EL (cell line): ENCODE measurements around the gene DNAJB6.

ENCODE experiments used
- DNase-seq: peaks from one replicate; pipeline ENCODE4 v3.0.0-alpha.2; 2016

Gene DNAJB6

DNA sequence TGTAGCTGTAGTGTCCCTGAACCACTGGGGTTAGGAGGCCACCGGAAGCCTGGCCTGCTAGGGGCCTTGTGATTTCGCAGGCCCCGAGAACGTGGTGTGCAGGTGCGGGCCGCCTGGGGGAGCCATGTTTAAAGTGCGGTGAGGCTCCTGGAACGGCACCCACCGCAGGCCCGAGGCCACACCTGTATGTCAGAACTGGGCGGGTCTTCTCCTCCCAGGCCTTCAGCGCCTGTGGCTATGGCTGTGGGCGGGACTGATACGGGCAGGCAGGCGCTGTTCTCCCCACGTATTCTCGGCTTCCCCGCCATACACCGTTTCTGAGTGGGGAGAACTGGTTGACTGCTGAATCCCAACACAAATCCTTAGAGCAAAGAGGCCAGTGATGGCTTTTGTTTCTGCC is 74.8 kb downstream of the DNAJB6 start:
- peak; percentile 76 for DNase-seq

DNA sequence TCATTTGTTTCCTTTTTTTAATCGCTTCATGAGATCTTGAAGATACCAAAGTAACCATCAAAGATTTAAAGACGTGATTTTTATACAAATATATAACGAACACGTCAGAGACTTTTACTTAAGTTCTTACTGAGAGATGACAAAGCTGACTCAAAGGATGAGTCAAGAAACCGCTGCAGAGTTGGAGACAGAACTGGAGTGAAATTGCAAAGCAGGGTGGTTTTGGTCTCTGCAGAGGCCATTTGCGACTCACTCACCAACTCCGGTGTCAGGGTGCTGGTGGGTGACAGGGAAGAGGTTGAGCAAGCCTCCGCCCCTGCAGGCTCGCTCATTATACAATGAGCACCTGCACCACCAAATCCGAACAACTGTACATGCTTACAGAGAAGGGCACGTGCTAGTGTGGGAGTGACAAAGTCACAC is 75.2 kb downstream of the DNAJB6 start:
- peak; percentile 90 for DNase-seq

DNA sequence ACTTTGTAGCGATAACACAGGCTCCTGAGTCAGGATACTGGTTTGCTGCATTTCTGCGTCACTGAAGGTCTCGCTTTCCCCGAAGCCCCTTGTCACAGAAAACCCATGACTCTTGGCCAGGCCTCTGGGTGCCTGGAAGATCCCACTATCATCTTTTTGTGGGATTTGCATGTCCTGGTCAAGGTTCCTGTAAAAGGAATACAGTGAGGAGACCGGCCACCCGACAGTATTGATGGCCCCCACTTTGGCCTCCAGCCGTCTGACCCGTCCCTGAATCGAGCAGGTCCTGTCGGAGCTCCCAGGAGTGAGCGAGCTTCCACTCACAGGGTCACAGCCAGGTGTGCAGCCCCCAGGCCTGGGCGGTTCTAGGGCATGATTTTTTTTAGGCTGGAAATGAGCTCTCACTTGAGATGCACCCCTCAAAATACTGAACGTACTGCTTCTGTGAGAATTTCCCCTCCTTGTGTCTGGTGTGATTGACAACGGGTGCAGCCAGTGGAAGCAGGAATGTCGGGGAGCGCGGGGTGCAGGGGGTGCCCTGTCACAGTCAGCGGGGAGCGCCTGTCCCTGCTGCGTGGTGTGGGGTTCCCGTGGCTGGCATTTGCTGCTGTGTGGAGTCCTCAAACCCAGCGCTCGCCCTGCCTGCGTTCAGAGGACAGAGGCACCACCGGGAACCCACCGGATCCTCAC is 75.8 kb downstream of the DNAJB6 start:
- no peak for DNase-seq

GRCh38 chr7:157413881-157414701 is 77.3 kb downstream of the DNAJB6 start:
- DNase-seq = no peak

DNA sequence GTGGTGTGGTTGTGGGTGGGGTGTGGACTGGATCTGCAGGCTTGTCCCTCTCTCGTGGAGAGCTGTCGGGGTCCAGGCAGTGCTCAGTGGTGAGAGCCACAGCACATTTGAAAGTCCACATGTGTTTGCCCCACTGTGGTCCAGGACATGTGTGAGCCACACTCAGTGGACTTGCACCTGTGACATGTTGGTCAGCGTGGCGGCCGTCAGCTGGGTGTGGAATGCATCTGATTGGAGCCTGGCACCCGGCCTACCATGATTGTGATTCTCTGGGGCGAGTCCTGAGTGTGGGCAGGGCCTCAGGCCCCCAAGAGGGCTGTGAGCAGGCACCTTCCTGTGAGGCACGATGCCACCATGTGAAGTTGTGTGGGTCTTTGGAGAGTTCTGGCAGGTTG is 77.9 kb downstream of the DNAJB6 start:
- no peak for DNase-seq

GRCh38 chr7:157415486-157415885 is 78.7 kb downstream of the DNAJB6 start:
- DNase-seq = no peak

DNA sequence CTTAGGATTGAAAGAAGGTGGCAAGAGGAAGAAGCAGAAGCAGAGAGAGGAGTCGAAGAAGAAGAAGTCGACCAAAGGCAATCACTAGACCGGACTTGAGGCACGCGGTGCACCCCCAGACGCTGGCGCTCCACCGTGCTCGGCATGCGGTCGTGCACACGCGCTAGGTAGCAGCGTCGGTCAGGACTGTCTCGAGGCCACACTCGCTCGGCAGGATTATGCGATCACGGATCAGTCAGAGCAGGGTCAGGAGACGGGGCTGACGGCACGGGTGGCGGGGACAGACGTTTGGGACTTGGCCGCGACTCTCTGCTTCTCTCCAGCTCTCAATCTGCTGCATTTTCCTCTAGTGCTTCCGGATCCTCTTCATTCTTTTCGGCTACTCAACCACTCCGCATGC is 79.2 kb downstream of the DNAJB6 start:
- DNase-seq = no peak

- DNase-seq = no peak
Observed at GRCh38 chr7:157418204-157419034, 81.6 kb downstream of the DNAJB6 start.

- no peak for DNase-seq
Observed at GRCh38 chr7:157419035-157419293, 82.2 kb downstream of the DNAJB6 start.

DNA sequence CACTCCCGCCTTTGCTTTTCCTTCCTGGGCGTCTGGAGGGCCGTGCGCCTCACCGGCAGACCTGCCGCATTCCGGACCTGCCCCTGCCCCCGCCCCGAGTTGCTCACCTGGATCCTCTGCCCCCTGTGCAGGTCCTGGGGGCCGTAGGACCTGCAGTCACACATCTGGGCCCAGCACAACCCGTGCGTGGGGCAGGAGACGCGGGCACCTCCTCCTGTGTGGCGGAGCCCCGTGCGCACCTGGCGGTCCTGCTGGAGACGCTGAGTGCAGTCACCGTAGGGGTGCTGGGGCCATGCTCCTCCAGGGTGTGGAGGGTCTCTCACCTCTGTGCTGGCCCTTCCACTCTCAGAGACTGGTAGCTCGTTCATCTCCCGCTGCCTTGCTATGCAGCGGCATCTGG is 85.5 kb downstream of the DNAJB6 start:
- DNase-seq = no peak

- no peak for DNase-seq
Observed at GRCh38 chr7:157423348-157423747, 86.5 kb downstream of the DNAJB6 start.

DNA sequence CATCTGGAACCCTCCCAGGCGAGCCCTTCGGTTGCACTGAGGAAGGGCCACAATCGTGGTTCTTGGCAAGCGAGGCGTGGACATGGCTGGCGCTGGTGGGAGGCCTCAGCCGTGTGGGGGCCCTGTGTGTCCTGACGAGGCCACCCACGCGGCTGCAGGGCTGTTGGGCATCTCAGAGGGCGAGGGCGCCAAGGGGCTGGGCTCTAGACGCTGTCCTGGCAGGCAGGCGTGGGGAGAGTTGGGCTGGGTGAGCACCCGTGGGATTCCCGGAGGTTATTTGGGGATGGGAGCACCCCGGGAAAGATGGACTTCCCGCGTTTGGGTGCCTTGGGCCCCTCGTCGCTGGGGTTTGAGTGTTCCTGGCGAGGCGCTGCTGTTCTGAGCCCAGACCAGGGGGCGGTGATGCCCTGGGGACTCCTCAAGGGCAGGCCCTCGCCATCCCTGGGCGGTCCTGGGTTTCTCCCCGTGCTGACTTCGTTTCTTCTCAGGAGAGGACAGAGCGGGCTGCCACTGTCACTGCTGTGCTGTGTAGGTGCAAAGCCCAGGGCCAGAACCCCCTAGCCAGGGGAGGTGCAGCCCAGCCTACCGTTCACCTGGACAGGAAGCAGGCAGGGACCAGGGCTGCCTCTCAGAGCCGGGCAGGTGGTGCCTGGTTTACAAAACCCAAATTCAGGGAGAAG is 87.2 kb downstream of the DNAJB6 start:
- DNase-seq = no peak

GRCh38 chr7:157425137-157425731 is 88.4 kb downstream of the DNAJB6 start:
- no peak for DNase-seq

DNA sequence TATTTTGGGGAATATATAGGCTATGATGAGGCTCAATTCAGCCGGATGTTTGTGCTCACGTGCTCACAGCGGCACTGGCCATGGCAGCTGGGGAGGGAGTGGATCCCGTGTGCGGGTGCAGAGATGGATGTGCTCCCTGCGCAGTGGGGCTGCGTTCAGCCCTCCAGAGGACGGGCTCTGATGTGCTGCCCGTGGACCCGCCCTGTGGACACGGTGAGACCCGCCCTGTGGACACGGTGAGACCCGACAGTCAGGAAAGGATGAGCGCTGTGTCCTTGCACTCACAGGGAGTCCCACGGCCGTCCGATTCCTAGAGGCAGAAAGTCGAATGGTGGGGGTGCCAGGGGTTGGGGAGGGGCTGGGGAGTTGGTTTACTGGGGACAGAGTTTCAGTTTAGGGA is 89.0 kb downstream of the DNAJB6 start:
- no peak for DNase-seq

DNA sequence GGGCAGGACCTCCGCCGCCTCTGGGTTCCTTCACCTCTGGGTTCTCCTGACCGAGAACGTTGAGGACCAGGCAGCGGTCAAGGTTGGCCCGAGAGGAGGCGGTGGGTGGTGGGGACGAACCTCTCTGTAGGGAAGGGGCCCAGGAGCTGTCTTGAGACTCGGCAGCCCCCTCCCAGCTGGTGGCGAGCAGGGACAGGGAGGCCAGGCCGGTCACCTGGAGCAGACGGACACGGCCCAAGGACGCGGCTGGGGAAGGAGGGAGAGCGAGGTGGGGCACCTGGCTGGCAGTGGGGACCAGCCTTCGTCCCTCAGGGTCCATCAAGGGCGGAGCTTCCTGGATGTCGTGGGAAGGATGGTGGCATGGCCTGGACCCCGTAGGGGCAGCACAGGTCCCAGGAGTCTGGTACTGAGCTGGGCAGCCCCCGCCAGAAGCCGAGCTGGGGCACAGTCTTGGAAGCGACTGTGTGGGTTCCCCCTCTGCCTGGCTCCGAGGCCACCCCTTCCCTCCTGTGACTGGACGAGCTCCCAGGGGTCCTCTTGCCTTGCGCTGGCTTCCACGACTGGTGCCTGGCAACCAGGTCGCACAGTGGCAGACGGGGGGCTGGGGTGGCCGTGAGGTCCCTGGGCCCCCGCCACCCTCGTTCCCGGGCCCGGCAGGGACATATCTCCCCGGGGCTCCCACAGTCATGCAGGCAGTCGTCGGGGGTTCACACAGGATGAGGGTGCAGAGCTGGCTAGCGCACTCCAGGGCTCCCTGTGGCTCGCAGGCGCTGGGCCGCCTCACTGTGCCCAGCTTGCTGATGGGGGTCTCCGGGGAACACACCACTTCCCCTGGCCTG is 89.9 kb downstream of the DNAJB6 start:
- no peak for DNase-seq

DNA sequence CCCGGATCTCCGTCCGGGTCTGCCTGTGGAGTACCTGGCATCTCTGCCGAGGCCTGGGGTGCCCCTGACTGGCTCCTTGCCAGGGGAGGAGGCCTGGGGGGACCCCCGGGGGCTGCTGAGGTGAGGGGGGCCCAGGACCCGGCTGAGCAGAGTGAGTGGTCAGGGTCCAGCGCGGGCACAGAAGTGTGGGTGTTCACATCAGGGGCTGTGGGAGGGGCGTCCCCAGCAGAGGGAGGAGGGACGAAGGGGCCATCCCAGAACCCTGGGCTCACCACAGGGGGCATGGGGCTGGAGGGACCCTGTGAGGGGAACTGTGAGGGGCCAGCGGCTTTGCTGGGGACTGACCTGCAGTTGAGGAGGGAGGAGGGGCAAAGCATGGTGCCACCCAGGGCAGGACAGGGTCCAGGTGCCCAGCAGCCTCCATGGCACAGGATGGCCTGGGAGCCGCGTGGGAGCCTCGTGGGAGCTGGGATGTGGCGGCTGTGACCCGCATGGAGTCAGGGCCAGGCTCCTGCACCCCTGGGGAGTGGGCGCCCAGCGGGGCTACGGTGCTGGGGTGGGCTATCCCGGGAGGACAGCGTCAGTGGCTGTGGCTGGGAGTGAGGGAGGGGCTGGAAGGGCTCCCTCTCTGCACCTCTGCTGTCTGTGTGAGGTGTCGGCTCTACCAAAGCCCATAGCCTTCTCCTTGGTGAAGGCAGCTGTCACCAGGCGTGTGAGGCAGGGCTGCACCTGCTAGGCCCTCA is 91.2 kb downstream of the DNAJB6 start:
- DNase-seq = no peak

DNA sequence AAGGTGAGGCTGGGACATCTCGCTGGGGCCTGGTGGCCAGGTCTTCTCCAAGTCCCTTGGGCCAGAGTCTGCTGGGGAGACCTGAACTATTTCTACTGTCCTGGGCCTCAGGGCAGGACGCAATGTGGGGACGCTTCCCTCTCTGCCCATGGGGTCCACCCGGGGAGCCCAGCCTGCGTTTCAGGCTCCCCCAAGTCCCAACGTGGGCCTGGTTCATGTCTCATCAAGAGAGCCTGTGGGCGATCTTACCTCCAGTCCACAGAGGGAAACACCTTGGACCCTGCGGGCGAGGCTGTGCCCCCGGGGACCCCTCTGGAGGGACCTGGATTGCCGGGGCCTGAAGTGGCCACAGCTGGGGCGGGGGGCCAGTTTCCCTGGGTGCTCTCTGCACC is 91.7 kb downstream of the DNAJB6 start:
- no peak for DNase-seq

GRCh38 chr7:157429001-157429679 is 92.3 kb downstream of the DNAJB6 start:
- DNase-seq = no peak

DNA sequence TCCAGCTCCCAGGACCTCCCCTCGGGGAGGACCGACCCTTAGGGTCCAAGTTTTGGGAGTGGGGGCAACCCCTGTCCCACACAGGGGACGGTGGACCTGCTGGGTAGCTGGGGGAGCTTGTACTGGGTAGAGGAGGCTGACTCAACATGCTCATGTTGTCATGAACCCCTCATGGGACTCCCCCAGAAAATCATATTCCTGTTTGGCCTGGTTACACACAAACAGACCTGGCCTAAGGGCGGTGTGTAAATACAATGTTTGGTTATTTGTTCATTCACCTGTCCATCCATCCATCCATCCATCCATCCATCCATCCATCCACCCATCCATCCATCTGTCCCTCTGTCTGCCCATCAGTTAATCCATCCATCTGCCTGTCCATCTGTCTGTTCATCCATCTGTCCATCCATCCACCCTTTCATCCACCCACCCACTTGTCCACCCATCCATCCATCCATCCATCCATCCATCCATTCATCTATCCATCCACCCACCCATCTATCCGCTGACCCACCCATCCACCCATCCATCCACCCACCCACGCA is 92.9 kb downstream of the DNAJB6 start:
- no peak for DNase-seq

GRCh38 chr7:157430721-157431120 is 93.9 kb downstream of the DNAJB6 start:
- no peak for DNase-seq
